Osteocyte (in vitro differentiated cells): Measurements from ENCODE around the gene L1TD1. TPM values are rescaled to one million over a fixed set of nuclear protein-coding genes. Genes with fewer than 3 reads are reported as not detected.
"Not testable (repeated sequence)": the region's sequence is repeated elsewhere in the genome, so short reads cannot be mapped to it uniquely, and the experiment has no call there.

Experiments
- DNase-seq: peaks from one replicate; pipeline ENCODE4 v3.0.0; 2021; ENCODE audit warnings: mixed read lengths; ENCODE audit not compliant: unreplicated experiment; ENCODE audit errors: extremely low spot score
- H3K27ac Mint-ChIP-seq: one replicate; pipeline ENCODE4 v1.8.0; 2021; ENCODE audit warnings: mild to moderate bottlenecking, mixed read lengths; ENCODE audit not compliant: unreplicated experiment
- H3K27me3 Mint-ChIP-seq: one replicate; pipeline ENCODE4 v1.8.0; 2021; ENCODE audit warnings: mixed read lengths; ENCODE audit not compliant: unreplicated experiment
- H3K36me3 Mint-ChIP-seq: one replicate; pipeline ENCODE4 v1.8.0; 2021; ENCODE audit warnings: mixed read lengths; ENCODE audit not compliant: unreplicated experiment
- H3K4me1 Mint-ChIP-seq: one replicate; pipeline ENCODE4 v1.8.0; 2021; ENCODE audit warnings: mixed read lengths; ENCODE audit not compliant: unreplicated experiment
- H3K4me3 Mint-ChIP-seq: one replicate; pipeline ENCODE4 v1.8.0; 2021; ENCODE audit warnings: mild to moderate bottlenecking, moderate library complexity, mixed read lengths; ENCODE audit not compliant: unreplicated experiment
- H3K9me3 Mint-ChIP-seq: one replicate; pipeline ENCODE4 v1.8.0; 2021; ENCODE audit warnings: mixed read lengths; ENCODE audit not compliant: unreplicated experiment
- CTCF ChIP-seq: fragments of 200-600 bp; sonication (generic); IDR thresholded peaks from 2 replicates; pipeline ENCODE4 v1.5.0; 2021; ENCODE audit warnings: antibody characterized with exemption, mild to moderate bottlenecking, moderate library complexity
- total RNA-seq: library from RNA; stranded (reverse); gene quantifications from 2 replicates; pipeline ENCODE4 v1.2.1, GENCODE V29; 2021

Gene L1TD1
- total RNA-seq, 1 donor from 2014 or later, result not detected

- no peaks in the 10 kb centered on the region for H3K27me3 Mint-ChIP-seq
- no peaks in the 10 kb centered on the region for H3K36me3 Mint-ChIP-seq
- H3K4me3 Mint-ChIP-seq, result no peak overlapping the region
- no peak for DNase-seq
- H3K9me3 Mint-ChIP-seq, result no peaks in the 10 kb centered on the region
- H3K4me1 Mint-ChIP-seq, result peaks cover 29% of the 10 kb centered on the region
- TF ChIP-seq CTCF, result no peak
- H3K27ac Mint-ChIP-seq, result no peak overlapping the region
These were observed 40.0 kb downstream of the L1TD1 start for GRCh38 chr1:62234688-62235087.

- TF ChIP-seq CTCF, result no peak
- no peak for DNase-seq
- Mint-ChIP-seq H3K36me3 (no peaks in the 10 kb centered on the region), H3K9me3 (no peaks in the 10 kb centered on the region), H3K27me3 (no peaks in the 10 kb centered on the region), H3K4me1 (peaks cover 24% of the 10 kb centered on the region), H3K4me3 (no peak overlapping the region), H3K27ac (no peak overlapping the region)
These were observed 40.9 kb downstream of the L1TD1 start for GRCh38 chr1:62235576-62235975.

- no peak for DNase-seq
- no peak overlapping the region for H3K27ac Mint-ChIP-seq
- TF ChIP-seq CTCF, result no peak
- H3K4me1 Mint-ChIP-seq, result peaks cover 24% of the 10 kb centered on the region
- H3K27me3 Mint-ChIP-seq, result no peaks in the 10 kb centered on the region
- no peaks in the 10 kb centered on the region for H3K9me3 Mint-ChIP-seq
- no peak overlapping the region for H3K4me3 Mint-ChIP-seq
- no peaks in the 10 kb centered on the region for H3K36me3 Mint-ChIP-seq
These were observed 42.7 kb downstream of the L1TD1 start for GRCh38 chr1:62237361-62237760.

- no peaks in the 10 kb centered on the region for H3K9me3 Mint-ChIP-seq
- no peak overlapping the region for H3K4me3 Mint-ChIP-seq
- peaks cover 24% of the 10 kb centered on the region for H3K4me1 Mint-ChIP-seq
- DNase-seq, result no peak
- no peaks in the 10 kb centered on the region for H3K27me3 Mint-ChIP-seq
- H3K27ac Mint-ChIP-seq, result no peak overlapping the region
- no peaks in the 10 kb centered on the region for H3K36me3 Mint-ChIP-seq
- no peak for TF ChIP-seq CTCF
These were observed 43.3 kb downstream of the L1TD1 start for GRCh38 chr1:62237950-62238374.

GRCh38 chr1:62238507-62238906 is 43.9 kb downstream of the L1TD1 start:
- no peaks in the 10 kb centered on the region for H3K9me3 Mint-ChIP-seq
- no peak for TF ChIP-seq CTCF
- no peaks in the 10 kb centered on the region for H3K27me3 Mint-ChIP-seq
- H3K36me3 Mint-ChIP-seq, result no peaks in the 10 kb centered on the region
- H3K27ac Mint-ChIP-seq, result no peak overlapping the region
- H3K4me3 Mint-ChIP-seq, result no peak overlapping the region
- DNase-seq, result no peak
- H3K4me1 Mint-ChIP-seq, result peaks cover 24% of the 10 kb centered on the region

- peaks cover 24% of the 10 kb centered on the region for H3K4me1 Mint-ChIP-seq
- not testable (repeated sequence) for H3K27ac Mint-ChIP-seq, H3K36me3 Mint-ChIP-seq
These were observed 45.2 kb downstream of the L1TD1 start for GRCh38 chr1:62239652-62240403.

More at GRCh38 chr1:62239652-62240403, 45.2 kb downstream of the L1TD1 start:
- not testable (repeated sequence) for H3K9me3 Mint-ChIP-seq, H3K4me3 Mint-ChIP-seq, DNase-seq, H3K27me3 Mint-ChIP-seq
